GM12878 (cell line): Measurements from ENCODE around the gene SHISA7. TPM values are rescaled to one million over a fixed set of nuclear protein-coding genes. Genes with fewer than 3 reads are reported as not detected.

ENCODE experiments used
- ATAC-seq: fragments of 200-7000 bp; cut with Tn5 transposase; 3 replicates; pipeline ENCODE4 v1.9.1; 2020; ENCODE audit warnings: mild to moderate bottlenecking, moderate library complexity
- BruUV-seq: library from RNA; stranded (reverse); fragments of 400-500 nt; replicated peaks from 2 replicates; lab custom pipeline; 2021; lab: Mats Ljungman, UMichigan
- CTCF ChIA-PET: fragments of 300-600 bp; sonication (Branson Sonifier 250); formaldehyde crosslinking; extraction: SDS; loops from one replicate; lab custom pipeline; 2021; ENCODE audit warnings: inconsistent platforms; lab: Yijun Ruan, JAX
- POLR2A ChIA-PET: fragments of 350-600 bp; formaldehyde crosslinking; extraction: SDS; loops from one replicate; lab custom pipeline; 2021; ENCODE audit warnings: inconsistent platforms; lab: Charles Lee
- RAD21 ChIA-PET: fragments of 300-600 bp; sonication (Branson Sonifier 250); formaldehyde crosslinking; loops from one replicate; lab custom pipeline; 2023; ENCODE audit warnings: antibody characterized with exemption; ENCODE audit not compliant: unreplicated experiment; lab: Charles Lee
- SMC1A ChIA-PET: fragments of 300-600 bp; sonication (Branson Sonifier 250); formaldehyde crosslinking; loops from one replicate; lab custom pipeline; 2023; ENCODE audit not compliant: unreplicated experiment, uncharacterized antibody; lab: Charles Lee
- DNase-seq: peaks from one replicate; pipeline ENCODE4 v3.0.0-alpha.2; 2011; ENCODE audit warnings: low read depth, low spot score
- FAIRE-seq: peaks from 3 replicates; lab custom pipeline; 2011; peaks lifted over from hg19 to GRCh38; lab: Jason Lieb, UNC
- H2AFZ ChIP-seq: 2 replicates; pipeline ENCODE4 v1.6.0; 2011; ENCODE audit warnings: low read depth, low read length, control low read depth; ENCODE audit not compliant: control insufficient read depth
- H3K27ac ChIP-seq: 2 replicates; pipeline ENCODE4 v1.5.1; 2011; ENCODE audit warnings: control low read depth; ENCODE audit not compliant: control insufficient read depth, insufficient read depth
- H3K27me3 ChIP-seq, 2 experiments: replicated peaks in 1 of 2; 2 replicates each; pipeline versions ENCODE4 v1.6.0 to v1.6.1; 2011; ENCODE audit warnings: low read length in 1 of 2; ENCODE audit not compliant: control insufficient read depth in 2 of 2, insufficient read depth in 2 of 2
- H3K36me3 ChIP-seq, 2 experiments: 2 replicates each; pipeline ENCODE4 v1.5.1; 2011; ENCODE audit warnings: low read length in 1 of 2; ENCODE audit not compliant: control insufficient read depth in 2 of 2, insufficient read depth in 2 of 2
- H3K4me1 ChIP-seq: 2 replicates; pipeline ENCODE4 v1.6.1; 2011; ENCODE audit warnings: mild to moderate bottlenecking, low read length, moderate library complexity, mixed read lengths; ENCODE audit not compliant: control insufficient read depth, insufficient read depth
- H3K4me2 ChIP-seq: 2 replicates; pipeline ENCODE4 v1.6.0; 2011; ENCODE audit warnings: control low read depth; ENCODE audit not compliant: control insufficient read depth, insufficient read depth
- H3K4me3 ChIP-seq: fragments of 200-600 bp; sonication (generic); 2 replicates; pipeline ENCODE4 v1.5.1; 2016
- H3K79me2 ChIP-seq: 2 replicates; pipeline ENCODE4 v1.6.0; 2011; ENCODE audit warnings: low read length; ENCODE audit not compliant: control insufficient read depth, insufficient read depth
- H3K9ac ChIP-seq: 2 replicates; pipeline ENCODE4 v1.8.0; 2011; ENCODE audit warnings: low read length, control low read depth, mixed read lengths; ENCODE audit not compliant: control insufficient read depth, insufficient read depth
- H3K9me3 ChIP-seq: replicated peaks from 3 replicates; pipeline ENCODE4 v1.5.1; 2011; ENCODE audit warnings: mild to moderate bottlenecking, low read length; ENCODE audit not compliant: control insufficient read depth, insufficient read depth
- H4K20me1 ChIP-seq: 2 replicates; pipeline ENCODE4 v1.6.0; 2011; ENCODE audit not compliant: control insufficient read depth, insufficient read depth
- BHLHE40 ChIP-seq, 2 experiments: fragments of 450-650 bp in 1 of 2; IDR thresholded peaks; 2 replicates each; pipeline ENCODE4 v1.6.1; 2011 to 2017; ENCODE audit warnings: low read depth in 2 of 2, borderline replicate concordance in 1 of 2, improper control_type of control experiment in 1 of 2, low read length in 1 of 2, mild to moderate bottlenecking in 1 of 2
- CEBPB ChIP-seq, 2 experiments: fragments of 150-350 bp in 1 of 2; IDR thresholded peaks; 2 replicates each; pipeline ENCODE4 v1.6.1; 2012 to 2014; ENCODE audit warnings: low read depth in 2 of 2, low read length in 2 of 2, borderline replicate concordance in 1 of 2, inconsistent platforms in 1 of 2
- CHD4 ChIP-seq: fragments of 200-600 bp; sonication (generic); IDR thresholded peaks from 2 replicates; pipeline ENCODE4 v1.6.1; 2016; ENCODE audit warnings: mild to moderate bottlenecking
- CTCF ChIP-seq, 3 experiments: IDR thresholded peaks in 2 of 3; conservative IDR thresholded peaks in 1 of 3; 2 replicates each; pipeline ENCODE4 v1.5.1; 2011; ENCODE audit warnings: low read depth in 3 of 3, low read length in 3 of 3, mild to moderate bottlenecking in 3 of 3, control low read depth in 2 of 3, moderate library complexity in 2 of 3, inconsistent platforms in 1 of 3, mixed read lengths in 1 of 3; ENCODE audit not compliant: control insufficient read depth in 2 of 3, insufficient read depth in 1 of 3; ENCODE audit errors: extremely low read depth in 1 of 3
- DPF2 ChIP-seq: fragments of 450-650 bp; IDR thresholded peaks from 2 replicates; pipeline ENCODE4 v1.6.1; 2017; ENCODE audit warnings: mild to moderate bottlenecking
- HDGF ChIP-seq: fragments of 450-650 bp; IDR thresholded peaks from 2 replicates; pipeline ENCODE4 v1.6.1; 2016; ENCODE audit warnings: antibody characterized with exemption
- JUND ChIP-seq: IDR thresholded peaks from 2 replicates; pipeline ENCODE4 v1.6.1; 2012; ENCODE audit warnings: low read depth, mild to moderate bottlenecking, low read length, improper control_type of control experiment, moderate library complexity
- MXI1 ChIP-seq: fragments of 150-350 bp; IDR thresholded peaks from 2 replicates; pipeline ENCODE4 v1.6.1; 2011; ENCODE audit warnings: low read depth, mild to moderate bottlenecking, inconsistent platforms, low read length, improper control_type of control experiment
- MYC ChIP-seq: IDR thresholded peaks from 2 replicates; pipeline ENCODE4 v1.6.1; 2011; ENCODE audit warnings: mild to moderate bottlenecking, low read length, moderate library complexity, inconsistent platforms; ENCODE audit not compliant: insufficient read depth, insufficient replicate concordance, insufficient read length, severe bottlenecking
- NR2C1 ChIP-seq: fragments of 450-650 bp; IDR thresholded peaks from 2 replicates; pipeline ENCODE4 v1.6.1; 2017; ENCODE audit warnings: antibody characterized with exemption, mild to moderate bottlenecking, moderate library complexity
- POLR2AphosphoS2 ChIP-seq: IDR thresholded peaks from 2 replicates; pipeline ENCODE4 v1.6.1; 2011; ENCODE audit warnings: low read depth, mild to moderate bottlenecking, low read length, improper control_type of control experiment, moderate library complexity
- RBBP5 ChIP-seq: fragments of 200-600 bp; sonication (generic); conservative IDR thresholded peaks from 2 replicates; pipeline ENCODE4 v1.6.1; 2016
- RELB ChIP-seq: fragments of 450-650 bp; IDR thresholded peaks from 2 replicates; pipeline ENCODE4 v1.6.1; 2017; ENCODE audit warnings: low read depth, mild to moderate bottlenecking, moderate library complexity
- SREBF1 ChIP-seq: IDR thresholded peaks from 2 replicates; pipeline ENCODE4 v1.6.1; 2012; ENCODE audit warnings: mild to moderate bottlenecking, low read length
- TCF12 ChIP-seq: IDR thresholded peaks from 2 replicates; pipeline ENCODE4 v1.6.1; 2011; ENCODE audit warnings: low read depth, mild to moderate bottlenecking, low read length
- USF2 ChIP-seq: IDR thresholded peaks from 2 replicates; pipeline ENCODE4 v1.6.1; 2011; ENCODE audit warnings: low read depth, low read length, improper control_type of control experiment, borderline replicate concordance
- ZNF207 ChIP-seq: fragments of 450-650 bp; IDR thresholded peaks from 2 replicates; pipeline ENCODE4 v1.6.1; 2014; ENCODE audit warnings: antibody characterized with exemption, mild to moderate bottlenecking, borderline replicate concordance
- ZNF622 ChIP-seq: fragments of 450-650 bp; IDR thresholded peaks from 2 replicates; pipeline ENCODE4 v1.6.1; 2017; ENCODE audit warnings: mild to moderate bottlenecking, inconsistent platforms
- ZZZ3 ChIP-seq: IDR thresholded peaks from 2 replicates; pipeline ENCODE4 v1.6.1; 2011; ENCODE audit warnings: low read depth; ENCODE audit not compliant: control insufficient read depth, insufficient read length
- WGBS: methylation state at CpG from one replicate; pipeline ENCODE4 v1.1.6; 2016; ENCODE audit warnings: low lambda C conversion rate; ENCODE audit not compliant: insufficient replicate concordance, insufficient coverage; ENCODE audit errors: missing lambda C conversion rate; 5-methylcytosine and 5-hydroxymethylcytosine counted together
- in situ Hi-C: fragments of 300-500 bp; cut with MboI; formaldehyde crosslinking; loops from 9 replicates; pipeline ENCODE4 v1.14.3; 2018; ENCODE audit warnings: mixed read lengths
- intact Hi-C: fragments of 100-400 bp; cut with micrococcal nuclease; formaldehyde crosslinking; loops from one replicate; pipeline ENCODE4 v1.14.2; 2022; ENCODE audit not compliant: unreplicated experiment
- polyA plus RNA-seq, 11 experiments: library from polyadenylated mRNA; depleted of rRNA in 4 of 11; unstranded in 6 of 11; stranded (reverse) in 5 of 11; fragments of >200 nt; fragmentation: Nextera tagmentation in 4 of 11; fragmentation: Illumina TruSeq in 1 of 11; extraction: Ambion mirVana in 4 of 11; extraction: Trizol in 1 of 11; gene quantifications; 1 replicate in 1 of 11; 2 replicates in 10 of 11; pipeline versions ENCODE4 v1.2.1 to v1.2.3, GENCODE V29; 2011 to 2016; ENCODE audit warnings: inconsistent platforms in 2 of 11, missing spikeins in 2 of 11, low read depth in 1 of 11
- total RNA-seq, 4 experiments: library from RNA; depleted of rRNA in 3 of 4; stranded (reverse); fragments of >200 nt in 3 of 4; fragmentation: Illumina TruSeq in 1 of 4; extraction: Trizol in 1 of 4; gene quantifications; 2 replicates each; pipeline versions ENCODE4 v1.2.1 to v1.2.3, GENCODE V29; 2013 to 2021

Gene SHISA7
- total and polyA plus RNA-seq, 10 of the 15 experiments (the other 5 are each of a cell fraction or from before 2014, with no cell fraction given) = 0.03 TPM; not detected in 9

- Histone ChIP-seq H4K20me1 (no peaks in the 10 kb centered on the region), H2AFZ (no peak overlapping the region), H3K4me2 (no peak overlapping the region), H3K79me2 (no peaks in the 10 kb centered on the region), H3K27ac (no peak overlapping the region), H3K36me3 (no peaks in the 10 kb centered on the region)
- in situ Hi-C loops = no loop called here
- RAD21 ChIA-PET = no interaction called here
- WGBS = 51% methylated on average over 50 of the region's 52 CpGs
- CTCF ChIA-PET = interaction anchor here (2.5 kb wide), 1 partner anchor 13 kb away, joined by 9 read pairs; no protein-coding TSS in a partner anchor
- DNase-seq = no peak
- SMC1A ChIA-PET = no interaction called here
- TF ChIP-seq ZNF207 = no peak
- TF ChIP-seq DPF2 = no peak
- TF ChIP-seq CHD4 = no peak
- TF ChIP-seq CEBPB (IDR thresholded peaks at IDR 0.05; ENCODE audit: borderline replicate concordance in 1 of 2, low read depth in 2 of 2, low read length in 2 of 2) = no peak
- no peak for TF ChIP-seq POLR2AphosphoS2
- TF ChIP-seq TCF12 = no peak
- TF ChIP-seq NR2C1 = no peak
- no peak for TF ChIP-seq JUND
- TF ChIP-seq RELB = no peak
- no peak for TF ChIP-seq HDGF
- no peak for TF ChIP-seq CTCF (IDR thresholded peaks at IDR 0.05 in 2 of 3, conservative IDR thresholded peaks at IDR 0.05 in 1 of 3; ENCODE audit: control insufficient read depth in 2 of 3, extremely low read depth in 1 of 3, insufficient read depth in 1 of 3, low read depth in 3 of 3, low read length in 3 of 3)
- no peak for TF ChIP-seq SREBF1
- no peak for TF ChIP-seq MYC
- no peak for TF ChIP-seq ZZZ3
- no peak for TF ChIP-seq USF2
- no peak for TF ChIP-seq RBBP5
- no peak for TF ChIP-seq MXI1
- no peak for TF ChIP-seq ZNF622
- no peak for TF ChIP-seq BHLHE40 (IDR thresholded peaks at IDR 0.05; ENCODE audit: borderline replicate concordance in 1 of 2, low read depth in 2 of 2, low read length in 1 of 2)
- TF ChIP-seq, all 136 proteins: peak for 0
- no peak for ATAC-seq
- H3K9me3 ChIP-seq = no peaks in the 10 kb centered on the region
- BruUV-seq = no TSS peak
- no peaks in the 10 kb centered on the region; a peak in 1 of 4 replicates for H3K27me3 ChIP-seq
- intact Hi-C loops = no loop called here
- H3K9ac ChIP-seq = no peak overlapping the region
- POLR2A ChIA-PET = interaction anchor here (1.1 kb wide), 1 partner anchor 8 kb away, joined by 3 read pairs; no protein-coding TSS in a partner anchor
- H3K4me1 ChIP-seq = no peaks in the 10 kb centered on the region; the same call in 1 of the 2 replicates
- no peak for FAIRE-seq
- H3K4me3 ChIP-seq = no peak overlapping the region
Measured at GRCh38 chr19:55490478-55491432, 47.7 kb upstream of the SHISA7 start.
